Chondrocyte (in vitro differentiated cells): ENCODE measurements around the gene HAS3. TPM values are rescaled to one million over a fixed set of nuclear protein-coding genes. Genes with fewer than 3 reads are reported as not detected.

Source experiments
- DNase-seq: peaks from one replicate; pipeline ENCODE4 v3.0.0; 2021; ENCODE audit warnings: mixed read lengths, low spot score
- H3K27ac Mint-ChIP-seq: one replicate; pipeline ENCODE4 v1.8.0; 2021; ENCODE audit warnings: mild to moderate bottlenecking, moderate library complexity, mixed read lengths; ENCODE audit not compliant: unreplicated experiment
- H3K27me3 Mint-ChIP-seq: 2 replicates; pipeline ENCODE4 v1.8.0; 2021; ENCODE audit warnings: low read depth, mixed read lengths
- H3K36me3 Mint-ChIP-seq: 2 replicates; pipeline ENCODE4 v1.8.0; 2021; ENCODE audit warnings: low read depth, mixed read lengths
- H3K4me1 Mint-ChIP-seq: 2 replicates; pipeline ENCODE4 v1.8.0; 2021; ENCODE audit warnings: low read depth, mild to moderate bottlenecking, mixed read lengths
- H3K4me3 Mint-ChIP-seq: one replicate; pipeline ENCODE4 v1.8.0; 2021; ENCODE audit warnings: mild to moderate bottlenecking, moderate library complexity, mixed read lengths; ENCODE audit not compliant: unreplicated experiment
- H3K9me3 Mint-ChIP-seq: 2 replicates; pipeline ENCODE4 v1.8.0; 2021; ENCODE audit warnings: low read depth, mixed read lengths
- total RNA-seq: library from RNA; stranded (reverse); gene quantifications from 3 replicates; pipeline ENCODE4 v1.2.1, GENCODE V29; 2021
- TF ChIP-seq, protein P1 (sequence below): fragments of 200-600 bp; sonication (generic); IDR thresholded peaks from 2 replicates; pipeline ENCODE4 v1.5.0; 2021; ENCODE audit warnings: antibody characterized with exemption, mild to moderate bottlenecking, moderate library complexity

Gene HAS3
- total RNA-seq, 1 donor from 2014 or later, result 1.5 TPM

- Mint-ChIP-seq H3K4me3 (no peak overlapping the region), H3K27me3 (no peaks in the 10 kb centered on the region), H3K27ac (no peak overlapping the region), H3K36me3 (peaks cover 40% of the 10 kb centered on the region), H3K4me1 (no peaks in the 10 kb centered on the region), H3K9me3 (no peaks in the 10 kb centered on the region)
- DNase-seq, result no peak
- TF ChIP-seq, protein P1, sequence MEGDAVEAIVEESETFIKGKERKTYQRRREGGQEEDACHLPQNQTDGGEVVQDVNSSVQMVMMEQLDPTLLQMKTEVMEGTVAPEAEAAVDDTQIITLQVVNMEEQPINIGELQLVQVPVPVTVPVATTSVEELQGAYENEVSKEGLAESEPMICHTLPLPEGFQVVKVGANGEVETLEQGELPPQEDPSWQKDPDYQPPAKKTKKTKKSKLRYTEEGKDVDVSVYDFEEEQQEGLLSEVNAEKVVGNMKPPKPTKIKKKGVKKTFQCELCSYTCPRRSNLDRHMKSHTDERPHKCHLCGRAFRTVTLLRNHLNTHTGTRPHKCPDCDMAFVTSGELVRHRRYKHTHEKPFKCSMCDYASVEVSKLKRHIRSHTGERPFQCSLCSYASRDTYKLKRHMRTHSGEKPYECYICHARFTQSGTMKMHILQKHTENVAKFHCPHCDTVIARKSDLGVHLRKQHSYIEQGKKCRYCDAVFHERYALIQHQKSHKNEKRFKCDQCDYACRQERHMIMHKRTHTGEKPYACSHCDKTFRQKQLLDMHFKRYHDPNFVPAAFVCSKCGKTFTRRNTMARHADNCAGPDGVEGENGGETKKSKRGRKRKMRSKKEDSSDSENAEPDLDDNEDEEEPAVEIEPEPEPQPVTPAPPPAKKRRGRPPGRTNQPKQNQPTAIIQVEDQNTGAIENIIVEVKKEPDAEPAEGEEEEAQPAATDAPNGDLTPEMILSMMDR, result no peak
Observed at GRCh38 chr16:69157196-69157595, 51.7 kb downstream of the HAS3 start.

DNA sequence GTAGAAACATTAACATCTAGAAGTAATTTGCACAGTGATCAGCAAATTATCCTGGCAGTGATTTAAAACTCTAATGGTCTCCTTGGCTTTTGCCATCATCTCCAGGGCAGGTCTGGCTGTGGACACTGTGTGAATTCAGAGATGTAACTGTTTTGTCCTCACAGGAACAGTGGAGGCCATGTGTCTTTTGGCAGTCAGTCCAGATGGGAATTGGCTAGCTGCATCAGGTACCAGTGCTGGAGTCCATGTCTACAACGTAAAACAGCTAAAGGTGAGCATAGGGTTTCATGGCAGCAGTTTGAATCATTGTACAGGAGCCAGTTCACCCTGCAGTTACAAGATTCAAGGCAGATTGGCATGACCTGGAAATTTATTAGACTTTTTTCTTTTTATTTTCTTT is 54.7 kb downstream of the HAS3 start:
- peaks cover 37% of the 10 kb centered on the region for H3K36me3 Mint-ChIP-seq
- TF ChIP-seq, protein P1, result no peak
- no peak overlapping the region for H3K27ac Mint-ChIP-seq

GRCh38 chr16:69165584-69165983 is 60.1 kb downstream of the HAS3 start:
- peaks cover 35% of the 10 kb centered on the region for H3K36me3 Mint-ChIP-seq
- no peak for DNase-seq
- no peak overlapping the region for H3K27ac Mint-ChIP-seq
- TF ChIP-seq, protein P1, result no peak
- no peaks in the 10 kb centered on the region for H3K27me3 Mint-ChIP-seq
- H3K4me1 Mint-ChIP-seq, result peaks cover 17% of the 10 kb centered on the region
- no peaks in the 10 kb centered on the region for H3K9me3 Mint-ChIP-seq
- no peak overlapping the region for H3K4me3 Mint-ChIP-seq

More for the DNA sequence above, 54.7 kb downstream of the HAS3 start:
- Mint-ChIP-seq H3K4me3 (no peak overlapping the region), H3K4me1 (no peaks in the 10 kb centered on the region), H3K27me3 (no peaks in the 10 kb centered on the region), H3K9me3 (no peaks in the 10 kb centered on the region)
- no peak for DNase-seq

- TF ChIP-seq, protein P1, result no peak
- Mint-ChIP-seq H3K36me3 (peaks cover 30% of the 10 kb centered on the region), H3K27me3 (no peaks in the 10 kb centered on the region), H3K27ac (peak overlapping the region; percentile 20), H3K9me3 (no peaks in the 10 kb centered on the region), H3K4me3 (no peak overlapping the region), H3K4me1 (peaks cover 24% of the 10 kb centered on the region)
- no peak for DNase-seq
Observed at GRCh38 chr16:69166221-69166833, 60.9 kb downstream of the HAS3 start.

- H3K36me3 Mint-ChIP-seq, result peaks cover 27% of the 10 kb centered on the region
- H3K4me3 Mint-ChIP-seq, result no peak overlapping the region
- DNase-seq, result no peak
- peak overlapping the region; percentile 20 for H3K27ac Mint-ChIP-seq
- H3K9me3 Mint-ChIP-seq, result no peaks in the 10 kb centered on the region
- TF ChIP-seq, protein P1, result no peak
- no peaks in the 10 kb centered on the region for H3K27me3 Mint-ChIP-seq
- peaks cover 33% of the 10 kb centered on the region for H3K4me1 Mint-ChIP-seq
Observed at GRCh38 chr16:69166946-69167930, 61.8 kb downstream of the HAS3 start.
